LNCaP clone FGC (cell line): Measurements from ENCODE around the gene CYP1A2.

Source experiments
- DNase-seq: peaks from one replicate; pipeline ENCODE4 v3.0.0-alpha.2; 2011; ENCODE audit warnings: low read depth
- H3K4me3 ChIP-seq: 2 replicates; pipeline ENCODE4 v1.5.1; 2011; ENCODE audit warnings: mild to moderate bottlenecking, low read depth, low read length, control low read depth
- CTCF ChIP-seq: IDR thresholded peaks from 2 replicates; pipeline ENCODE4 v1.5.1; 2012; ENCODE audit warnings: mild to moderate bottlenecking; ENCODE audit not compliant: control insufficient read depth, insufficient read depth; ENCODE audit errors: extremely low read depth

CYP1A2 gene

GRCh38 chr15:74801311-74801997 is 52.8 kb downstream of the CYP1A2 start:
- no peak overlapping the region for H3K4me3 ChIP-seq
- no peak for DNase-seq
- TF ChIP-seq CTCF = no peak

GRCh38 chr15:74802290-74802689 is 53.6 kb downstream of the CYP1A2 start:
- TF ChIP-seq CTCF = no peak
- DNase-seq = no peak
- H3K4me3 ChIP-seq = no peak overlapping the region

GRCh38 chr15:74802862-74803447 is 54.3 kb downstream of the CYP1A2 start:
- no peak for DNase-seq
- no peak overlapping the region for H3K4me3 ChIP-seq
- TF ChIP-seq CTCF = no peak

GRCh38 chr15:74804935-74805334 is 56.3 kb downstream of the CYP1A2 start:
- H3K4me3 ChIP-seq = no peak overlapping the region
- no peak for DNase-seq
- TF ChIP-seq CTCF = no peak
